Liver (tissue), 9 donors: ENCODE results near the gene LRCH3. TPM values are rescaled to one million over a fixed set of nuclear protein-coding genes. Genes with fewer than 3 reads are reported as not detected.
"Not testable (repeated sequence)": the region's sequence is repeated elsewhere in the genome, so short reads cannot be mapped to it uniquely, and the experiment has no call there.

Source experiments
- DNase-seq: peaks from one replicate; pipeline ENCODE4 v3.0.0-alpha.2; 2017; ENCODE audit warnings: low spot score
- H3K27ac ChIP-seq, 2 donors: one replicate each; pipeline ENCODE4 v1.7.0; 2013; ENCODE audit warnings: inconsistent platforms in 2 of 2, low read length in 2 of 2, control low read depth in 1 of 2, low read depth in 1 of 2, mild to moderate bottlenecking in 1 of 2
- H3K27me3 ChIP-seq, 4 donors: one replicate each; pipeline versions ENCODE4 v1.6.1 to v1.7.0; 2013; ENCODE audit warnings: low read length in 3 of 4, inconsistent platforms in 1 of 4, mild to moderate bottlenecking in 1 of 4, moderate library complexity in 1 of 4; ENCODE audit not compliant: control insufficient read depth in 4 of 4, insufficient read depth in 4 of 4
- H3K36me3 ChIP-seq, 4 donors: one replicate each; pipeline versions ENCODE4 v1.6.1 to v1.7.0; 2013; ENCODE audit warnings: low read length in 3 of 4, mild to moderate bottlenecking in 3 of 4, low read depth in 1 of 4, moderate library complexity in 1 of 4; ENCODE audit not compliant: control insufficient read depth in 4 of 4, insufficient read depth in 3 of 4
- H3K4me1 ChIP-seq, 4 donors: one replicate each; pipeline versions ENCODE4 v1.6.1 to v1.7.0; 2013; ENCODE audit warnings: low read length in 3 of 4, mild to moderate bottlenecking in 3 of 4, moderate library complexity in 1 of 4; ENCODE audit not compliant: control insufficient read depth in 4 of 4, insufficient read depth in 4 of 4
- H3K4me3 ChIP-seq, 3 donors: one replicate each; pipeline versions ENCODE4 v1.6.1 to v1.7.0; 2013; ENCODE audit warnings: low read length in 3 of 3, control low read depth in 1 of 3, low read depth in 1 of 3, mild to moderate bottlenecking in 1 of 3
- H3K9ac ChIP-seq, 2 donors: one replicate each; pipeline ENCODE4 v1.7.0; 2013; ENCODE audit warnings: low read length in 2 of 2, mild to moderate bottlenecking in 2 of 2, moderate library complexity in 2 of 2, control low read depth in 1 of 2, low read depth in 1 of 2
- H3K9me3 ChIP-seq, 4 donors: one replicate each; pipeline versions ENCODE4 v1.6.1 to v1.7.0; 2013; ENCODE audit warnings: low read length in 3 of 4; ENCODE audit not compliant: control insufficient read depth in 4 of 4
- EGR1 ChIP-seq, 2 donors: IDR thresholded peaks; 2 replicates each; pipeline ENCODE4 v1.6.1; 2016 to 2018; ENCODE audit warnings: antibody characterized with exemption in 2 of 2, low read depth in 2 of 2
- FOXA1 ChIP-seq: IDR thresholded peaks from 2 replicates; pipeline ENCODE4 v1.6.1; 2016; ENCODE audit warnings: antibody characterized with exemption
- FOXA2 ChIP-seq: IDR thresholded peaks from 2 replicates; pipeline ENCODE4 v1.6.1; 2016; ENCODE audit warnings: antibody characterized with exemption
- HNF4G ChIP-seq: IDR thresholded peaks from 2 replicates; pipeline ENCODE4 v1.6.1; 2016; ENCODE audit warnings: antibody characterized with exemption
- JUND ChIP-seq, 2 donors: IDR thresholded peaks; 2 replicates each; pipeline ENCODE4 v1.6.1; 2016; ENCODE audit warnings: antibody characterized with exemption in 2 of 2
- RAD21 ChIP-seq, 2 donors: IDR thresholded peaks; 2 replicates each; pipeline ENCODE4 v1.6.1; 2016; ENCODE audit warnings: antibody characterized with exemption in 2 of 2, mild to moderate bottlenecking in 2 of 2
- TAF1 ChIP-seq: conservative IDR thresholded peaks from 2 replicates; pipeline ENCODE4 v1.6.1; 2016; ENCODE audit warnings: antibody characterized with exemption, mild to moderate bottlenecking
- YY1 ChIP-seq: IDR thresholded peaks from 2 replicates; pipeline ENCODE4 v1.6.1; 2016; ENCODE audit warnings: antibody characterized with exemption, mild to moderate bottlenecking
- WGBS: extraction: QIAGEN DNeasy Blood & Tissue Kit; methylation state at CpG from one replicate; pipeline ENCODE4 v1.1.7; 2013; 5-methylcytosine and 5-hydroxymethylcytosine counted together
- polyA plus RNA-seq, 2 donors: library from polyadenylated mRNA; stranded (reverse) in 1 of 2; unstranded in 1 of 2; fragments of 200-250 nt in 1 of 2; fragments of >200 nt in 1 of 2; fragmentation: Nextera tagmentation in 1 of 2; extraction: Ambion mirVana in 1 of 2; gene quantifications; one replicate each; pipeline versions ENCODE4 v1.2.1 to v1.2.3, GENCODE V29; 2013 to 2015
- total RNA-seq, 2 donors: library from RNA; depleted of rRNA; stranded (reverse); fragments of >200 nt; gene quantifications; one replicate each; pipeline ENCODE4 v1.2.3, GENCODE V29; 2014
- TF ChIP-seq, protein P1 (sequence below): IDR thresholded peaks from 2 replicates; pipeline ENCODE4 v1.6.1; 2016; ENCODE audit warnings: antibody characterized with exemption
- TF ChIP-seq, protein P2 (sequence below): fragments of 150-350 bp; IDR thresholded peaks from 2 replicates; pipeline ENCODE4 v1.5.1; 2017; ENCODE audit warnings: improper control_type of control experiment, low read depth, low read length; ENCODE audit not compliant: missing input control
- TF ChIP-seq, protein P3 (sequence below): IDR thresholded peaks from 2 replicates; pipeline ENCODE4 v1.6.1; 2016; ENCODE audit warnings: antibody characterized with exemption
- TF ChIP-seq, protein P4 (sequence below): IDR thresholded peaks from 2 replicates; pipeline ENCODE4 v1.6.1; 2016; ENCODE audit warnings: antibody characterized with exemption, mild to moderate bottlenecking
- TF ChIP-seq, protein P5 (sequence below): IDR thresholded peaks from 2 replicates; pipeline ENCODE4 v1.6.1; 2016; ENCODE audit warnings: antibody characterized with exemption
- donor health status: healthy.
- donor health status: healthy.
- donor health status: healthy.
- donor health status: healthy.
- donor health status: healthy.

LRCH3 gene
- total and polyA plus RNA-seq, 4 donors = 6.2 to 67.2 (median 19.7) TPM

DNA sequence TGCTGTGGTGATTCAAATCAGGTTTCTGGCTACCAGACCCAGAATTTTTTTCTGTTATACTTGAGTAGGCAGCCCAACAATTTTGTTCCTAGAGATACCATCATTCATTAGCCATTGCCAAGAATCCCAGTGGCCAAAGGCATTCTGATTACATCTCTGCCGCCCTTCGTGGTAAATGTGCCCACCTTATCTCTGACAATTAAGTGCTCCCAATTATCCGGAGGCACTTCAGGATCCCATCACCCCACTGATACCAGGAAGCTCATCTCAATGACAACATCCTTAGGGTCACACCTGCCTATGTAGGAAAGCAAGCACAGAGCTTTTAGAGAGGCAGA lies 115.8 kb downstream of the LRCH3 start:
- Histone ChIP-seq H3K4me1 (no peaks in the 10 kb centered on the region), H3K36me3 (no peaks in the 10 kb centered on the region), H3K27ac (no peak overlapping the region), H3K27me3 (no peaks in the 10 kb centered on the region), H3K9ac (no peak overlapping the region), H3K4me3 (no peak overlapping the region), H3K9me3 (no peaks in the 10 kb centered on the region)
- no peak for TF ChIP-seq YY1
- TF ChIP-seq, protein P1, sequence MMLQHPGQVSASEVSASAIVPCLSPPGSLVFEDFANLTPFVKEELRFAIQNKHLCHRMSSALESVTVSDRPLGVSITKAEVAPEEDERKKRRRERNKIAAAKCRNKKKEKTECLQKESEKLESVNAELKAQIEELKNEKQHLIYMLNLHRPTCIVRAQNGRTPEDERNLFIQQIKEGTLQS = no peak
- no peak for TF ChIP-seq TAF1
- TF ChIP-seq, protein P2, sequence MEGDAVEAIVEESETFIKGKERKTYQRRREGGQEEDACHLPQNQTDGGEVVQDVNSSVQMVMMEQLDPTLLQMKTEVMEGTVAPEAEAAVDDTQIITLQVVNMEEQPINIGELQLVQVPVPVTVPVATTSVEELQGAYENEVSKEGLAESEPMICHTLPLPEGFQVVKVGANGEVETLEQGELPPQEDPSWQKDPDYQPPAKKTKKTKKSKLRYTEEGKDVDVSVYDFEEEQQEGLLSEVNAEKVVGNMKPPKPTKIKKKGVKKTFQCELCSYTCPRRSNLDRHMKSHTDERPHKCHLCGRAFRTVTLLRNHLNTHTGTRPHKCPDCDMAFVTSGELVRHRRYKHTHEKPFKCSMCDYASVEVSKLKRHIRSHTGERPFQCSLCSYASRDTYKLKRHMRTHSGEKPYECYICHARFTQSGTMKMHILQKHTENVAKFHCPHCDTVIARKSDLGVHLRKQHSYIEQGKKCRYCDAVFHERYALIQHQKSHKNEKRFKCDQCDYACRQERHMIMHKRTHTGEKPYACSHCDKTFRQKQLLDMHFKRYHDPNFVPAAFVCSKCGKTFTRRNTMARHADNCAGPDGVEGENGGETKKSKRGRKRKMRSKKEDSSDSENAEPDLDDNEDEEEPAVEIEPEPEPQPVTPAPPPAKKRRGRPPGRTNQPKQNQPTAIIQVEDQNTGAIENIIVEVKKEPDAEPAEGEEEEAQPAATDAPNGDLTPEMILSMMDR = no peak
- TF ChIP-seq, protein P3, sequence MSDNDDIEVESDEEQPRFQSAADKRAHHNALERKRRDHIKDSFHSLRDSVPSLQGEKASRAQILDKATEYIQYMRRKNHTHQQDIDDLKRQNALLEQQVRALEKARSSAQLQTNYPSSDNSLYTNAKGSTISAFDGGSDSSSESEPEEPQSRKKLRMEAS = no peak
- TF ChIP-seq HNF4G = no peak
- no peak for TF ChIP-seq EGR1 (IDR thresholded peaks at IDR 0.05; ENCODE audit: low read depth in 2 of 2)
- DNase-seq = no peak
- WGBS = 67% methylated on average over 3 of the region's 3 CpGs

DNA sequence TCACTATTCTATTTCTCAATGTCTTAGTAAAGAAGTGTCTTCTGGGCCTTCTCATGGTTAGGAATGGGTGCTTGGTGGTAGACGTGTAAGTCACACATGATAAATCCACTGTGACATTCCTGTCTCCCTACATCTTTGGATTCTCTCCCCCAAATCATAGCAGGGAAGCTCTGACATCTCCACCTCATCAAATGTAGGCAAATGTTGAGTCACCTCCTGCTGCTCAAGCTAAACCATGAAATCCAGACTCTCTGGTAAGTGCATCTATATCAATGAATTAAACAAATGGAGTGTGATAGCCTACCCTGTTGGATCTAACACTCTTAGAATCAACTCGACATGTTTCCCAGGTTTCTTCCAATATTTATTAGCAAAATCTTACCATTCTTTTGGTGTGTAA lies 116.1 kb downstream of the LRCH3 start:
- TF ChIP-seq FOXA2 = no peak
- TF ChIP-seq, protein P1 = no peak
- TF ChIP-seq, protein P4, sequence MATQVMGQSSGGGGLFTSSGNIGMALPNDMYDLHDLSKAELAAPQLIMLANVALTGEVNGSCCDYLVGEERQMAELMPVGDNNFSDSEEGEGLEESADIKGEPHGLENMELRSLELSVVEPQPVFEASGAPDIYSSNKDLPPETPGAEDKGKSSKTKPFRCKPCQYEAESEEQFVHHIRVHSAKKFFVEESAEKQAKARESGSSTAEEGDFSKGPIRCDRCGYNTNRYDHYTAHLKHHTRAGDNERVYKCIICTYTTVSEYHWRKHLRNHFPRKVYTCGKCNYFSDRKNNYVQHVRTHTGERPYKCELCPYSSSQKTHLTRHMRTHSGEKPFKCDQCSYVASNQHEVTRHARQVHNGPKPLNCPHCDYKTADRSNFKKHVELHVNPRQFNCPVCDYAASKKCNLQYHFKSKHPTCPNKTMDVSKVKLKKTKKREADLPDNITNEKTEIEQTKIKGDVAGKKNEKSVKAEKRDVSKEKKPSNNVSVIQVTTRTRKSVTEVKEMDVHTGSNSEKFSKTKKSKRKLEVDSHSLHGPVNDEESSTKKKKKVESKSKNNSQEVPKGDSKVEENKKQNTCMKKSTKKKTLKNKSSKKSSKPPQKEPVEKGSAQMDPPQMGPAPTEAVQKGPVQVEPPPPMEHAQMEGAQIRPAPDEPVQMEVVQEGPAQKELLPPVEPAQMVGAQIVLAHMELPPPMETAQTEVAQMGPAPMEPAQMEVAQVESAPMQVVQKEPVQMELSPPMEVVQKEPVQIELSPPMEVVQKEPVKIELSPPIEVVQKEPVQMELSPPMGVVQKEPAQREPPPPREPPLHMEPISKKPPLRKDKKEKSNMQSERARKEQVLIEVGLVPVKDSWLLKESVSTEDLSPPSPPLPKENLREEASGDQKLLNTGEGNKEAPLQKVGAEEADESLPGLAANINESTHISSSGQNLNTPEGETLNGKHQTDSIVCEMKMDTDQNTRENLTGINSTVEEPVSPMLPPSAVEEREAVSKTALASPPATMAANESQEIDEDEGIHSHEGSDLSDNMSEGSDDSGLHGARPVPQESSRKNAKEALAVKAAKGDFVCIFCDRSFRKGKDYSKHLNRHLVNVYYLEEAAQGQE = no peak
- TF ChIP-seq RAD21 (IDR thresholded peaks at IDR 0.05) = no peak
- TF ChIP-seq, protein P5, sequence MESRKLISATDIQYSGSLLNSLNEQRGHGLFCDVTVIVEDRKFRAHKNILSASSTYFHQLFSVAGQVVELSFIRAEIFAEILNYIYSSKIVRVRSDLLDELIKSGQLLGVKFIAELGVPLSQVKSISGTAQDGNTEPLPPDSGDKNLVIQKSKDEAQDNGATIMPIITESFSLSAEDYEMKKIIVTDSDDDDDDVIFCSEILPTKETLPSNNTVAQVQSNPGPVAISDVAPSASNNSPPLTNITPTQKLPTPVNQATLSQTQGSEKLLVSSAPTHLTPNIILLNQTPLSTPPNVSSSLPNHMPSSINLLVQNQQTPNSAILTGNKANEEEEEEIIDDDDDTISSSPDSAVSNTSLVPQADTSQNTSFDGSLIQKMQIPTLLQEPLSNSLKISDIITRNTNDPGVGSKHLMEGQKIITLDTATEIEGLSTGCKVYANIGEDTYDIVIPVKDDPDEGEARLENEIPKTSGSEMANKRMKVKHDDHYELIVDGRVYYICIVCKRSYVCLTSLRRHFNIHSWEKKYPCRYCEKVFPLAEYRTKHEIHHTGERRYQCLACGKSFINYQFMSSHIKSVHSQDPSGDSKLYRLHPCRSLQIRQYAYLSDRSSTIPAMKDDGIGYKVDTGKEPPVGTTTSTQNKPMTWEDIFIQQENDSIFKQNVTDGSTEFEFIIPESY = no peak
- no peak for TF ChIP-seq JUND (IDR thresholded peaks at IDR 0.05)
- no peak for TF ChIP-seq FOXA1
- TF ChIP-seq YY1 = no peak
- no peak for DNase-seq
- Histone ChIP-seq H3K9me3 (no peaks in the 10 kb centered on the region), H3K4me3 (no peak overlapping the region), H3K4me1 (no peaks in the 10 kb centered on the region), H3K27me3 (no peaks in the 10 kb centered on the region), H3K36me3 (no peaks in the 10 kb centered on the region), H3K27ac (no peak overlapping the region), H3K9ac (no peak overlapping the region)
- WGBS = 81% methylated on average over 2 of the region's 2 CpGs

DNA sequence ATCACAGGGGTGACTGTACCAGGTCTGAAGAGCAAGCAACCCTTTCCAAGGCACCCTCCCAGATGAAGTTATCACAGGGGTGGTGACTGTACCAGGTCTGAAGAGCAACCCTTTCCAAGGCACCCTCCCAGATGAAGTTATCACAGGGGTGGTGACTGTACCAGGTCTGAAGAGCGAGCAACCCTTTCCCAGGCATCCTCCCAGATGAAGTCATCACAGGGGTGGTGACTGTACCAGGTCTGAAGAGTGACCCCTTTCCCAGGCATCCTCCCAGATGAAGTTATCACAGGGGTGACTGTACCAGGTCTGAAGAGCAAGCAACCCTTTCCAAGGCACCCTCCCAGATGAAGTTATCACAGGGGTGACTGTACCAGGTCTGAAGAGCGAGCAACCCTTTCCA lies 117.5 kb downstream of the LRCH3 start:
- not testable (repeated sequence) for H3K9me3 ChIP-seq, H3K36me3 ChIP-seq, DNase-seq, H3K27ac ChIP-seq, H3K9ac ChIP-seq, H3K4me3 ChIP-seq, H3K4me1 ChIP-seq, H3K27me3 ChIP-seq
- WGBS = 93% methylated on average over 2 of the region's 2 CpGs
